CD1c-positive myeloid dendritic cell (primary cell): Measurements from ENCODE around the gene CACNA2D1.

Source experiments
- DNase-seq: peaks from one replicate; pipeline ENCODE4 v3.0.0-alpha.2; 2016; ENCODE audit errors: extremely low spot score

Gene CACNA2D1

DNA sequence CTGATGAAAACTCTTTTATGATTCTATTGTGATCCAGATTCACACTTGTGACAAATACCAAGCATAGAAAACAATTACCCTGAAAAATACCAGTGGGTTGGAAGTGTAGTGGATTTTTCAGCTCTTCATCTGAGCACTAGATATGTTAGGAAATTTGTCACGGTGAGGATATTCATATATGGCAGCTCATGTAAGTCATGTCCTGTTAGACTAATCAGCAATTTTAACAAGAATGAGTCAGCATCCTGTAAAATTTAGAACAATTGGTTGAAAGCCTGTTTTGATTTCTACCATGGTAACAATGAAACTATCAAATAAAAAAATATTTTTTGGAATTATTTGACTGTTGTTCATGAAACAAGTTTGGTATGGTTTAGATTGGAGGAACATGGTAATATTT, 334.3 kb downstream of the CACNA2D1 start:
- DNase-seq: no peak

DNA sequence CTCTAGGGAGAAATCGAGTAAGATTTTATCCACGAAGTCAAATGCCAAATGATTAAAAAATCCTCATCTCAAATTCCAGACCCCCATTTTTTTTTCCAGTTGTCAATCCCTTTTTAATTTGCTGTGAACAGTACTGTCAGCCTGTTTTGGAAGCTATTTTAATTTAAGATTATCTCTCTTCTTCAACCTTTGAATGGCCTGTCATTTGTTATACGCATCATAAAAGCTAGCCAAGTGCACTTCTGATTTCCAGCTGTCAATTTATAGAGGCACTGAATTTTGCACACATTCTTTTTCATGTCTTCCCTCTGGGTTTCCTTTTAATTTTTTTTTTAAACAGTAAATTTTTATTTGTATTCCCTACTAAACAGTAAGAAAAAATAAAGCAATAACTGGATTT, 337.4 kb downstream of the CACNA2D1 start:
- no peak for DNase-seq

DNA sequence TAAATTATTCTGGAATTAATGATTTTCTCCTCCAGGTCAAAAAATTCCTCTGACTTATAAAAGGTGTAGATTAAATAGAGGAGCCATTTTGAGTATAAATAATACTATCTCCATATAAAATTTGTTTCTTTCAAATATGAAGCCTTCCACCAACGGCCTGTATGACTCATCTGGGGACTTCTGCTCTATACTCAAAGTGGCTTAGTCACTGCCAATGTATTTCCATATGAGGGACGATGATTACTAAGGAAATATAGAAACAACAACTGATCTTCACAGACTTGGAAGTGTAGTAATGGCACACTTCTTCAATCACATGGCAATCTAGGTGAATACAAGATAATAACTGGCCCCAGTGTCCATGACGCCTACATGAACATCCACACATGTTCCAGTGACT, 338.1 kb downstream of the CACNA2D1 start:
- peak; percentile 7 for DNase-seq

DNA sequence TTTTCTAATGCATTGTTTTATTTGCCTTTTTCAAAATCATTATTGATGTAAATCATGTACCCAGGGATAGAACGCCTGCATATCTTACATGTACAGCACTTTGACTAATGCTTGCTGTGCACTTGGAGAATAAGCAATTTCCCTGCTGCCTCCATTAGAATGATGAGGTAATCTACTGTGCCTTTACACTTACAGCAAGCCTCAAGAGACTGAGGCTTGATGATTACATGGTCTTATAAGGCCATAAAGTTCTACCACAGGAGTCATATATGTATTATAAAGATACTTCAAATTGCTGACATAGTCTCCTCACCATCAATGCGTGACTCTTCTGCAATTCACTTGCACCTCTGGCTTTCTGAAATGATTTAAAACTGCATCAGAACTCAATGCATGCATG, 345.2 kb downstream of the CACNA2D1 start:
- DNase-seq: no peak

DNA sequence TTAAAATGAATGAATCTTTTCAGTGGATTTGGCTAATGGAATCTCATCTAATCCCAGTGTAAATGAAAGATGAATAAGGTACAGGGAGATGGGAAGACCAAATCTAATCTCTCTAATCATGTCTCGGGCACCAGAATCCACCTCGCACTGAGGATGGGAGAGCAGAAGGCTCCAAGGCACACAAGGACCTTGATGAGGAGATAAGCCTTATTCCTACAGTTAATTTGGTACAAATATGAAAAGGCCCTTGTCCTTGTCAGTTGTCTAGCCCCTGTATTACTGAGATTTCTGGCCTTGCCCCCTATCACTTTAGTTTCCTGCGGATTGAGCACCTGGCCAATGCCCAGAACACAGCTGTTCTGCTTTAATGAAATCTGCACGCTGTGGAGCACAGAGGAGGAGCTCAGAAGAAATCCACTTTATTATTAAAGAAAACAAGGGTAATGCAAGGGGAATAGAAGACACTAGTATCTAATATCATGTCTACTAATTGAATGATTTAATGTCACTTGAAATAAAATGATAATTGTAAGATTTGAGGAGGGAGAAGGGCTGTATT, 352.4 kb downstream of the CACNA2D1 start:
- DNase-seq: no peak

DNA sequence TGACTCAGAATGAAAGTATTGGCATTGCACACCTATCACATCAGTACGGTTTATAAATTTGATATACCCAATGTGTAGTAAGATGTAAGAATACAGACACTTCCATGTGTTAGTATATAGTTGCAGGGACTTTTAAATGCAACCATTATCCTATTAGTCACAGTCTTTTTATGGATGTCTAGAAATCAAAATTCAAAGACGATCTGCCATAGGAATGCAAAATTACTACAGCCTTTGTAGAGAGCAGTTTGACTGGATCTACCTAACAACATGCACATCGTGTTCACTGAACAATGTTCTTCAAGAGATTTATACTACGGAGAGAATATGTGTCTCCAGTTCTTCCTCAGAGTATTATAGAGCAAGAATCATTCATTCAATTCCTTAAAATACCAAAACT, 356.5 kb downstream of the CACNA2D1 start:
- no peak for DNase-seq

DNA sequence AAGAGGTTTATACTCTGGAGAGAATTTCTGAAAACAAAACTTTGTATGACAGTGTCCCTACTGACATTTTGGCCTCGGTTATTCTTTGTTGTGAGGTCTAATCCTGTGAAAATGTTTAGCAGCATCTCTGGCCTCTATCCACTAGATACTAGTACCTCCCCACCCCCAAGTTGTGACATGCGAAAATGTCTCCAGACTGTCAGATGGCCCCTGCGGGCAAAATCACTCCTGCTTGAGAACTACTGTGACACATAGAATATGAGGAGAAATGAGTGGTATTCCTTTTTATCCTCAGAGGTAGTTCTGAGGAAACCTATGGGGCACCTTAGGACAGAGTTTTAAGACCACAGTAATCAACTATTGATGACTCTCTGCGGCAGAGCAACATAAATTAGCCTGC, 358.5 kb downstream of the CACNA2D1 start:
- DNase-seq: no peak

DNA sequence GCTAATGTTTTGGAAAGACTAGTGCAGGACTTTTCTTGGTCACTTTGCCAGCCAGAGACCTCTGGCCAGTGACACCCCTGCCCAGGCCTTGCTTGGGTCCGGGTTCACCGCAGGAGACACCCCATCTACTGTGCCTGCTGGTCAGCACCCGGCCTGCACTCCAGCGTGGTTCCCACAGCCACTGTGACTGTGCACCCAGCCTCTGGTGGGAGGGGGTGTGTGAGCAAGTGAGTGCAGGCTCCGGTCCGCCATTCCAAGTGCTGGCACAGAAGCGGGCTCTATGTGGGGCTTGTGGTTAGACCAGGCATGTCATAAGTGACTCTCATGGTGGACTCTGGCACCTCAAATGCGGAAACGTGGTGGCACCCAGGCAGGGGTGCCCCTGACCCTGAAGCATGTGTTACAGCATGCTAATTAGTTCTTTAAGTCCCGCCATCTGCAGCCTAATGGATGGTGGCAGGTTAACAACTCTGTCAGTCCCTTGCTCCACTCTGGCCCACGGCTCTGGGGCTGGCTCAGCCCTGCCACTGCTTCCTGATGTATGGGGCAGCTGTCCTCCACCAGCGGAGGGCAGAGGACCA, 361.8 kb downstream of the CACNA2D1 start:
- DNase-seq: no peak

DNA sequence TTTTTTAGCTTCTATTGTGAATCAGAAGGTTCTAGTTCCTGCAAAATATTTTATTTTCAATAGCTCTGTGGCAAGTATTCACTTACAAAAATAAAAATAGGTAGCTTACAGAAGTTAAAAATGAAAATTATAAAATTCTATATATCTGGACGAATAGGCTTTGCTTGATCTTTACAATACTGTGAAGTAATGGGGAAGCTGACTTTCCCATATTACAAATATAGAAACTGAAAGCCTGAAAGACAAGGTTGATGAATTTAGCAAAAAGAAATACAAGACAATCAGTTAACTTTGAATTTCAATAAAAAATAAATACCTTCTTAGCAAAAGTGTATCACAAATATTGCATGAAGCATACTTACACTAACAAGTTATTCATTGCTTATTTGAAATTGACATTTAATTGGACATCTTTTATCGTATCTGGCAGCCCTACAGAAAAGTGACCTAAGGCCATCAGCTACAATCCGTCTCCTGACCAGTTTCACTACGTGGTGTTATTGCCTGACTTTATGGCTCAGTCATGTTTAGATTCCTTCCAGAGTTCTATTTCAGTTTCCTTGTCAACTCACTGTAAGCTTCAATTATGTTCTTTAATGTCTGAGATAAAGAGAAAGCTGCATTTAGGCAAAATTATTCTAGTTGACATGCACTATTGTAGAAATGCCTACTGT, 363.2 kb downstream of the CACNA2D1 start:
- DNase-seq: no peak

DNA sequence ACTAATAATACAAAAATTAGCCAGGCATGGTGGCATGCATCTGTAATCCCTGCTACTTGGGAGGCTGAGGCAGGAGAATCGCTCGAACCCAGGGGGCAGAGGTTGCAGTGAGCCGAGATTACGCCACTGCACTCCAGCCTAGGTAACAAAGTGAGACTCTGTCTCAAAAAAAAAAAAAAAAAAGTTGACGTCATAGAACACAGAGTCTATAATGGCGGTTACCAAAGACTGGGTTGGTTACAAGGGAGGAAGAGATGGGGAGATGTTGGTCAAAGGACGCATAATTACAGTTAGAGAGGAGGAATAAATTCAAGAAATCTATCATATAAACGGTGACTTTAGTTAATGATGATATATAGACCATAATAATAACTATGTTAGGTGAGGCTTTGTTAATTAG, 364.1 kb downstream of the CACNA2D1 start:
- DNase-seq: no peak

DNA sequence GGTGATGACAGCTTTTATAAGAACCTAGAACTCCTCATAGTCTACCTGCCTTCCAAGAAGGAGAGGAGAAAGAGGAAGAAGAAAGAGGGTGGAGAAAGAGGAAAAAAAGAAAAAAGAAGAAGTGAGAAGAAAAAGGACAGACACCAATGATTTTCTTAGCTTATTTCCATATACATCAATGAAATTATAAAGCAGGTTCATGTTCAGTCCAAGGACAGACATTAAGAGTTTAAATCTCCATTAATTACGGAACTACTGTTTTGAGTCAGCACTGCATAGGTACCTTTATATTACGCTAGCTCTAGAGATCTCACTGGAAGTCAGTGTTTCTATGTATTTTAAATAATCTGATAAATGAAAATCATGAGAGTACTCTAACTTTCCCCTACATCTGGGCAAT, 364.8 kb downstream of the CACNA2D1 start:
- DNase-seq: no peak

DNA sequence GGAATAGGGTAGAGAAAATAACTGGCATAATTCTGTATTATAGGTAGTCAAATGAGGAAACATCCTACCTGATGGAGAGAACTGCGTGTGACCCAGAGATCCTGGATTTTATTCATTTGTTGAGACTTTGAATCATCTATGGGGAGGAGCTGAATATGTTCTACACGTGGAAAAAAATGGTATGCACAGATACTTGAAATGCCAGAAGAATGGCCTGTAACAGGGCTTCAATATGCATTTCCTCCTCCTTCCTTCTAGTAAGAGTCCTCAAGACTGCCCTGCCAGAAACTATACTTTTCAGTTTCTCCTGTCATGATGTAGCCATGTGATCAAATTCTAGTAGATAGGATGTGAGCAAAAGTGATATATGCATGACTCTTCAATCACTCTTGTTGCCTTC, 372.1 kb downstream of the CACNA2D1 start:
- no peak for DNase-seq

DNA sequence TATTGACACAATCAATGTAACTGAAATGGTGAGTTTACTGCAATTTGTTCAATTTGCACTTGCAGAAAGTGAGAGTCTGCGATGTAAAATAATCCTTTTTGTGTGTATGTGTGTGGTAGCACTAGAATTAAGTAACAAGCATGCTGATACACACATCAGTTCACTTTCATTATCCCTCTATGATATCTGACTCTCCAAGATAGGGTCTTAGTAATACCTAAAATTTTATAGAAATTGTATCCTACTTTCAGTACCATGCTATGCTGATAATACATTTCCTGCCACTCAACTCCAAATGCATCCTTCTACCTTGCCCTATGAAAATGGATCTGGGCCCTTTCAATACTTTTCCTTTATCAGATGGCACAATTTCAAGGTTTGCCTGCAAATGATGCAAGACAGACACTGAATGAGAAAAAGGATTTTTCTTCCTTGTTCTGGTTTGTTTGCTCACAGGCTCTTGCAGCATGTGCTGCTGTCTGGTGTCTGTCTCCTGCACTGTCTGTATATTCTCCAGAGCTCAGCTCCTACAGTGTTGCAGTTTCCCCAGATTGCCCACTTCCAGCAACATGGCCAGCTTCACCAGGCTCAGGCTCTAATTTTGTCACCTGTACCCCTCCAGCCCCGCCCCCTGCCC, 375.8 kb downstream of the CACNA2D1 start:
- DNase-seq: no peak

DNA sequence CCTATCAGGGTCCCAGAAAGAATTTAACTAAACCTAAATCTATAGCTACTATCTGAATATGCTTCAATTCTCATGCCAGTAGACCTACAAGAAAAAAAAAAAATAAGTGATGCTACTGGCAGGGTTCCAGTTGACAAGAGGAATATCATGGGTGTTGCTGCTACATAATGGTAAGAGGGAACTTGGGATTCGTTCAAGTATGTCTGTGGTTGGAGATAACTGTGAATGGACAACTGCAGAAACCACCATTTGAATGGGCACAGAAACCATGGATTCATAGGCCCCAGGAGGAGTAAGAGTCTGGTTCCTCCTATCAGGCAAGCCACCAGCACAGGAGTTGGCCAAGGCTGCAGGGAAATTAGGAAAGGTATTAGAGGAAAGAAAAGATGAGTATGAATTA, 386.1 kb downstream of the CACNA2D1 start:
- no peak for DNase-seq

DNA sequence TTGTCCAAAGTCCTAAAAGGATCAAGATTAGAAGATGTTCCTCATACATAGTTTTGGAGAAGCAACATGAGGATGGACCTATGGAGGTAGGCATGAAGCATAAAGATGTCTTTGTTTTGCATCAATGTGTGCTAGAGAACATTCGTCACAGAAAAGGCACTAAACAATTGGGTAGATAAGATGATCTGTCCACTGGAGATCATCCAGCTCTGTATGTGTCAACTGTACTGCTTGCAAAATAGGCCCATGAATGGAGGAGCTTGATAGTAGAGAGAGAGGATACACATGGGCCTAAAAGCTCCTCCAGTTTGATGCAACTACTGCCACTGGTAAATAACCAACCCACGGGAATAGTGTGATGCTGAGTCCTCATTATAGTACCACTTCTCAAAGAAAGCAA, 387.3 kb downstream of the CACNA2D1 start:
- DNase-seq: no peak

DNA sequence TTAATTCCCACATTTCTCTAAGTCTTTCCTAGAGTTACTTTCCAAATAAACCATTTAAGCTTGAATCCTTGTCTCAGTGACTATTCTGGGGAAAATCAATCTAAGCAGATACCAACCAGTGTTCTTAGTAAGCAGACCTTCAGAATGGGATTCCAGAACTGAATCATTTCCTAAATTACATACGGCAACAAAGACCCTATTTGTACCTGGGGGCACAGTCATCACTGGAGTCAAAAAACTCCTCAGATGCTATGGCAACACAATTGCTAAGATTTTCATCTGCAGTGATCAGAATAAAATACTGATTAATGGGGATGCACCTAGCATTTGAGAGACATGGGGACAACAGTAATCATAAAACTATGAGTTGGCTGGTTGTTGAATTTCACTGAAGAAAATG, 389.0 kb downstream of the CACNA2D1 start:
- no peak for DNase-seq

DNA sequence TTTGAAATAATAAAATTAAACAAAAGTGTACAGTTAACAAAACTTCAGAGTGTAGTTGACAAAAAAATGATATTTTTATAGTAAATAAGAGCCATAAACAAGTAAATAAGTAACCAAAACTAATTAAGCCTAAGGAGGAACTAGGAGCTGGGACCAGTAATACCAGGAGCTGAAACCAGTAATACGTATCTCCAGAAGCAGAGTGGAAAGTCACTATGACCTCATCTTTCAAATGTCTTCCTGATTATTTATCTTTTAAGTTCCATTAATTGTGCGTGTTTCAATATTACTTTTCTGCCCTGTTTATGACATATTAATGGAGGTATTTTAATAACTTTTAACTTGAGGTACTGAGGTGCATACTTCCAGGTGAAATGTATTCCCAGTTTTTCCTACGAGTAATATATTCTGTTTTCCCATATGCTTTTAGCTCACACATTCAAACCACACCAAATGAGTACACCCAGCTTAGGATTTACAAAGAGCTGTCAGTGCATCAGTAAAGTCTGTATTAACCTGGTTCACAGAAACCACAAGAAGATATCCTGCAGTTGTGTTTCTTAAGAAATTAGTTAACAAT, 390.0 kb downstream of the CACNA2D1 start:
- no peak for DNase-seq

DNA sequence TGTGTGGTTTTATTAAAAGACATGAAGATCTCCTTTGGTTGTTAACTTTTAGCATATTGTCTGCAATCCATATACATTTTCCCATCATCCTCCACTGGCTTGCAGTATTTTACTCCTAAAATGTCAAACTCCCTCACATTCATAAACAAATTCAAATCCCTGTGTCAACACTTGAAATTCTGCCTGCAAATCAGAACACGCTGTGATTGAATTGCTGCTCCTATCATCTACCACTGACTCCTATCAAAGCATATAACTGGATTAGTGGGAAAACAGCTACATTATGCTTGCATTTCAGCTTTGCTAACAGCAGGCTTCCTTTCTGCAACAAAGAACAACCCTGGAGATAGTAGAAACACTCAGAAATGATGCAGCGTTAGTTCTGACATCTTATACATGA, 392.0 kb downstream of the CACNA2D1 start:
- DNase-seq: no peak

DNA sequence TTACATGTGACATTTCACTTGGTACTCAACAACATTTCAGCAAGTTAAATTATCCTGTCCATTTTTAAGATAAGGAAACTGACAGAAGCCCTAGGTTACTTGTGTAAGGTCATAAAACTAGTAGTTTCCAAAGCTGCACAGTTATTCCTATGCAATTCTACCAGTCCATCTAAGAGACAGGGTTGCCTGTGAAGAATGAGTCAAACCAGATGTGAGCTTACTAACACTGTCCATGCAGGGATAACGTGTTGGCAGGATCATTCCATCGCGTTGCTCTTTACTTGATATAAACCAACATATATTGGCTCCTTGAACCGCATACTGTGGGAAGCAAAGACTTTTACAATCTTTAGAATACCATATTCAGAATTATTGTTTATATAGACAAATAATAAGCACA, 392.8 kb downstream of the CACNA2D1 start:
- no peak for DNase-seq

DNA sequence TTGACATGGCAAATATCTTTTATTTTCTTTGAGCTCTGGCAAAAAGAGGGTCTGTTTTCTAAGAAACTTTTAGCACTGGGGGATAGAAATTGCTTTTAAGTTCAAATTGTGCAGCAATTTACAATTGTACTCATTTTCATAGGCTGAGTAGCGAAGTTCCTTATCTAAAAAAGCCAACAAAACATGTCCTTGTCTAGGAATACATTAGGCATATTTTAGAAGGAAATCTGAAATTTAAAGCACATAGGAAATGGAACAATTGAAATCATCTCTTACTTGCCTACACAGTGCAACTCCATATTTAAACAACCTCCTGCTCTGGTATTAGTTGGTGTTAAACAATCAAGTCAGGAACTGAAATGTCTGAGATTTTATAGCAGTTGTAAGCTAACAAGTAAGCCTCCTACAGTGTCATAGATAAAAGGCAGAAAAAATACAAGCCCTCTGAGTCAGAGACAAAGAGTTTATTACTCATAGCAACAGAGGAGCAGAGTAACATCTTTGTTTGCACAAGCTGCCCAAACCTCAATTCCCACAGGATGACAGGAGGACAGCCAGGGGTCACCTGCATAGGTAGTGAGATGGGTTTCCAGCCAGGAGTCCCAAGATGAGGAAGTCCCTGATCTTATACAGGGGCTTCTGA, 393.6 kb downstream of the CACNA2D1 start:
- DNase-seq: no peak

DNA sequence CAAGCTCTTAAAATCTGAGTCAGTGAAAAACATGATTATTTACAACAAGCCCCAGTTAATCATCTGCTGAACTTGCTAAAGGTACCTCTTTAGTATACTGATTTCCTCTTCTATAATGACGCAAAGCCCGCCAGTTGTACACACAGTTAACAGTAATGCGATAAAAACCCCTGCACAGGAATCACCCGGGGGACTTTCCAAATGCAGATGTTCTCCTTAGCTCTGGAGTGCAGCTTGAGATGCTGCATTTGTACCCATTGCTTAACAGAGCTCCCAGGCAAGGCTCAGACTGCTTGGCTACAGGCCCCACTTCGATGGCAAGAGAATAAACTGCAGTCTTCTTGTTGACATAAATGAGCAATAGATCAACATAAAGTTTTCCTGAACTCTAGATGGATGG, 394.1 kb downstream of the CACNA2D1 start:
- DNase-seq: no peak

DNA sequence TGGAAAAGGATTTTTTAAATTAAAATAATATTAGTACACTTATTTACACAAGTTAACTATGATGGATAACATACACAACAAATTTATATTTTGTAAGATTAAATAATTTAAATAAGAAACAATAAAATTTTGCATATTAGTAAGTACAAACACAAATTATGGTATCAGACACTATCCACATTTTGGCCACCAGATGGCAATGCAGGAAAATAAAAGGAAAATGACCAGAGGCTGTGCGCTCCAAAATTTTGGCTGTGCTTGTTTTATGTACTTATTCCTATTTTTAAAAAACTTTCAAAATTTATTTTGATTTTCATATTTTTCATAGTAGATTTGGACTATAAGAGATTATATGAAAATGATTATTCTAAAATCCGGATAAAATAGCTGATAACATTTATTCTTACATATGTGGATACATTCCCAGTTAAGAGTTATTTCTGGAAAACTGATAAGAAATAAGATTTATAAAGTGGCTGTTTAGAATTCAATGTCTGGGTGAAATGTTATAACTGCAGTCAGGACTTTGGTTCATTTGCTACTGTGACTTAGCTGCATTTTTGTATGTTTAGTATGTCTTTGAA, 399.0 kb downstream of the CACNA2D1 start:
- DNase-seq: peak; percentile 63
